Type B pancreatic cell (in vitro differentiated cells): Measurements from ENCODE around the gene FMNL2. TPM values are rescaled to one million over a fixed set of nuclear protein-coding genes. Genes with fewer than 3 reads are reported as not detected.

Experiments
- DNase-seq: peaks from one replicate; pipeline ENCODE4 v3.0.0; 2021; ENCODE audit warnings: mixed read lengths; ENCODE audit not compliant: unreplicated experiment; ENCODE audit errors: extremely low spot score
- H3K27ac Mint-ChIP-seq: 2 replicates; pipeline ENCODE4 v1.8.0; 2021; ENCODE audit warnings: mild to moderate bottlenecking, mixed read lengths
- H3K27me3 Mint-ChIP-seq: 2 replicates; pipeline ENCODE4 v1.8.0; 2021; ENCODE audit warnings: mixed read lengths
- H3K36me3 Mint-ChIP-seq: 2 replicates; pipeline ENCODE4 v1.8.0; 2021; ENCODE audit warnings: mixed read lengths
- H3K4me1 Mint-ChIP-seq: one replicate; pipeline ENCODE4 v1.8.0; 2021; ENCODE audit warnings: mixed read lengths; ENCODE audit not compliant: unreplicated experiment
- H3K4me3 Mint-ChIP-seq: 2 replicates; pipeline ENCODE4 v1.8.0; 2021; ENCODE audit warnings: mild to moderate bottlenecking, mixed read lengths
- H3K9me3 Mint-ChIP-seq: 2 replicates; pipeline ENCODE4 v1.8.0; 2021; ENCODE audit warnings: mixed read lengths
- total RNA-seq: library from RNA; stranded (reverse); gene quantifications from 2 replicates; pipeline ENCODE4 v1.2.1, GENCODE V29; 2021; ENCODE audit warnings: low replicate concordance
- TF ChIP-seq, protein P1 (sequence below): fragments of 200-600 bp; sonication (generic); conservative IDR thresholded peaks from 2 replicates; pipeline ENCODE4 v1.5.0; 2021; ENCODE audit warnings: antibody characterized with exemption, mild to moderate bottlenecking

The FMNL2 gene
- total RNA-seq, 1 donor from 2014 or later: 62.1 TPM

GRCh38 chr2:152428800-152429582 lies 94.0 kb downstream of the FMNL2 start:
- peak overlapping the region; percentile 18 for H3K4me3 Mint-ChIP-seq
- no peaks in the 10 kb centered on the region for H3K36me3 Mint-ChIP-seq
- TF ChIP-seq, protein P1, sequence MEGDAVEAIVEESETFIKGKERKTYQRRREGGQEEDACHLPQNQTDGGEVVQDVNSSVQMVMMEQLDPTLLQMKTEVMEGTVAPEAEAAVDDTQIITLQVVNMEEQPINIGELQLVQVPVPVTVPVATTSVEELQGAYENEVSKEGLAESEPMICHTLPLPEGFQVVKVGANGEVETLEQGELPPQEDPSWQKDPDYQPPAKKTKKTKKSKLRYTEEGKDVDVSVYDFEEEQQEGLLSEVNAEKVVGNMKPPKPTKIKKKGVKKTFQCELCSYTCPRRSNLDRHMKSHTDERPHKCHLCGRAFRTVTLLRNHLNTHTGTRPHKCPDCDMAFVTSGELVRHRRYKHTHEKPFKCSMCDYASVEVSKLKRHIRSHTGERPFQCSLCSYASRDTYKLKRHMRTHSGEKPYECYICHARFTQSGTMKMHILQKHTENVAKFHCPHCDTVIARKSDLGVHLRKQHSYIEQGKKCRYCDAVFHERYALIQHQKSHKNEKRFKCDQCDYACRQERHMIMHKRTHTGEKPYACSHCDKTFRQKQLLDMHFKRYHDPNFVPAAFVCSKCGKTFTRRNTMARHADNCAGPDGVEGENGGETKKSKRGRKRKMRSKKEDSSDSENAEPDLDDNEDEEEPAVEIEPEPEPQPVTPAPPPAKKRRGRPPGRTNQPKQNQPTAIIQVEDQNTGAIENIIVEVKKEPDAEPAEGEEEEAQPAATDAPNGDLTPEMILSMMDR: no peak
- no peak for DNase-seq
- H3K27me3 Mint-ChIP-seq: no peaks in the 10 kb centered on the region
- H3K27ac Mint-ChIP-seq: no peak overlapping the region
- no peaks in the 10 kb centered on the region for H3K9me3 Mint-ChIP-seq
- H3K4me1 Mint-ChIP-seq: peaks cover 74% of the 10 kb centered on the region

DNA sequence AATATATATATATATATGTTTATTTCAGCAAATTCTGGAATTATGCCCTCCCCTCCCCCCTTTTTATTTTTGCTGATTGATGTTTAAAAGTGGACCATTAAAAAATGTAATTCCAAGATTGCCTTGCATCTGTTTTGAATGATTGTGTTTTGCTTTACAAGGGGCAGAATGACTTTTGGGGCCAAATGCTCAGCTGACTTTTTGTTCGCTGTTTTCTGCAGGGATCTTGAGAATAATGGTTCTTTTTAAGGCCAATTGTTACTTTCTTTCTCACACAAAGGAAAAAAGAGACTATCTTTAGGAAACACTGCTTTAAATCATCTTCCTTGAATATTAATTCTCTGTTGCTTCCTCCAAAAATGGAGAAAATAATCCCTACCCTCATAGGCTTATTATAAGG lies 95.9 kb downstream of the FMNL2 start:
- Mint-ChIP-seq H3K27me3 (no peaks in the 10 kb centered on the region), H3K9me3 (no peaks in the 10 kb centered on the region), H3K36me3 (peaks cover 4% of the 10 kb centered on the region), H3K4me1 (peaks cover 70% of the 10 kb centered on the region), H3K27ac (no peak overlapping the region), H3K4me3 (no peak overlapping the region)
- no peak for DNase-seq
- TF ChIP-seq, protein P1: no peak

DNA sequence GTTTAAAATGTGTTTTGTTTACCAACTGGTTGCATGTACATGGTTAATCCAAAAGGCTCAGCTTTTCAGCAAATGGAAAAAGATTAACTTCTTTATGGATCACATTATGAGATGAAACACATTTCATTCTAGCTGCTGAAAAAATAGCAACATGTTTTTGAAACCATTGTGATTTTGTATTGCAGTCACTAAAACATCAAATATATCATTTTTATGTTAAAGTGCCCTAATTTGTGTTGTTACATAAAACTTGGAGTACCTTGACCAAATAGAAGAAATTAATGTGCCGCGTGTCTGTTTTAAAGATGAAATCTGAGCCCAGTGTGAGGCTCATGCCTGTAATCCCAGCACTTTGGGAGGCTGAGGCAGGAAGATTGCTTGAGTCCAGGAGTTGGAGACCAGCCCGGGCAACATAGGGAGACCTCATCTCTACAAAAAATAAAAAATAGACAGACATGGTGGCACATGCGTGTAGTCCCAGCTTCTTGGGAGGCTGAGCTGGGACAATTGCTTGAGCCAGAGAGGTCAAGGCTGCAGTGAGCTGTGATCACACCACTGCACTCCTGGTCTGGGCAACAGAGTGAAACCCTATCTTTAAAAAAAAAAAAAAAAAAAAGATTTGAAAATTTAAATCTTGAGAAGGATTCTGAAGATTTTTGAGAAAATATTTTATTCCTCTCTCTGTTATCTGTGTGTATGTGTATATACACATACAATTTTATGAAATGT lies 96.6 kb downstream of the FMNL2 start:
- Mint-ChIP-seq H3K27me3 (no peaks in the 10 kb centered on the region), H3K36me3 (peaks cover 4% of the 10 kb centered on the region), H3K9me3 (no peaks in the 10 kb centered on the region), H3K27ac (no peak overlapping the region), H3K4me1 (peaks cover 64% of the 10 kb centered on the region), H3K4me3 (peak overlapping the region; percentile 3)
- no peak for DNase-seq
- TF ChIP-seq, protein P1: no peak

DNA sequence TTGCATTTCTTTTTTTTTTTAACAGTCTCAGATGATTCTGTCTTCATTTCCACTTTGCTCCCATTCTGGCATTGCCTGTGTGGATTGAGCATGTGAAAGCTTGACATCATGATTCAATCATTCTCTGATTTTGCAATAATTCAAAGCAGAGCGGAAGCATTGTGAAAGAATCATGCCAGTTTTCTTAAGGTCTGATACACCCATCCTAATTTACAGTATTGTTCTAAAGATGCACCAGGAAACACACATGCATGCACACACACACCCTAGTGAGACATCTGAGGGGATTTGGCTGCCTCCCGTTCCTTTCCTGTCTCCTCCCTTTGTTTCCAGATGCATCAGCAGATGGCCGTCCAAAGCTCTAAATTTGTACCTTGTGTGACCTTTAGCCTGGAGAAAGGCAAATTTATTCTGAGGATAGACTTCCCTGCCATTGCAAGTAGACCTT lies 97.3 kb downstream of the FMNL2 start:
- TF ChIP-seq, protein P1: no peak
- H3K27me3 Mint-ChIP-seq: no peaks in the 10 kb centered on the region
- peak overlapping the region; percentile 3 for H3K4me3 Mint-ChIP-seq
- peaks cover 62% of the 10 kb centered on the region for H3K4me1 Mint-ChIP-seq
- H3K36me3 Mint-ChIP-seq: peaks cover 4% of the 10 kb centered on the region
- no peak for DNase-seq
- peak overlapping the region; percentile 1 for H3K27ac Mint-ChIP-seq
- H3K9me3 Mint-ChIP-seq: no peaks in the 10 kb centered on the region

- TF ChIP-seq, protein P1: no peak
- H3K4me1 Mint-ChIP-seq: peaks cover 64% of the 10 kb centered on the region
- DNase-seq: no peak
- no peak overlapping the region for H3K4me3 Mint-ChIP-seq
- H3K36me3 Mint-ChIP-seq: peaks cover 4% of the 10 kb centered on the region
- H3K9me3 Mint-ChIP-seq: no peaks in the 10 kb centered on the region
- H3K27me3 Mint-ChIP-seq: no peaks in the 10 kb centered on the region
- H3K27ac Mint-ChIP-seq: peak overlapping the region; percentile 1
Observed at GRCh38 chr2:152432765-152433164, 97.8 kb downstream of the FMNL2 start.
